GM21367 (cell line): ENCODE results near the gene BCAS1.

Experiments used
- ATAC-seq: cut with Tn5 transposase; IDR thresholded peaks from one replicate; pipeline ENCODE4 v1.9.1; 2021; ENCODE audit not compliant: unreplicated experiment

The BCAS1 gene

GRCh38 chr20:54082100-54082499, 11.7 kb upstream of the BCAS1 start:
- no peak for ATAC-seq

GRCh38 chr20:54079652-54080051, 9.3 kb upstream of the BCAS1 start:
- ATAC-seq: peak; percentile 57

GRCh38 chr20:54078296-54078984, 8.0 kb upstream of the BCAS1 start:
- ATAC-seq: peak; percentile 59

- no peak for ATAC-seq
Observed at GRCh38 chr20:54076259-54076658, 5.9 kb upstream of the BCAS1 start.

DNA sequence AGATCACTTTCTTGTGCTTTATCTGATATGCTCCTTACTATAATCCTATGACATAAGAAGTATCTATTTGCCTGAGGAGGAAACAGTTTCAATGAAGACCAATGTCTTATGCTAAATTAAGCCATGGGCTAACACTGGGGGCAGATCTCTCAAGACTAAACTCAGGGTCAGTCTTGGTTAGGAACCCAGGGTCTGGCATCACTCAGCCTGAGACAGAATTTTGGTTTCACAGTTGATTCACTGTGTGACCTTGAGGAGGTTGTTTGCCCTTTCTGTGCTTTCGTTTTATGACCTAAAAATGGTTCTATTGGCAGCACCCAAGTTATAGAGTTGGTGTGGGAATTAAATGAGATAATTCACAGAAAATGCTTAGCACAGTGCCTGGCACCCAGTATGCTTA, 4.9 kb upstream of the BCAS1 start:
- ATAC-seq: no peak

DNA sequence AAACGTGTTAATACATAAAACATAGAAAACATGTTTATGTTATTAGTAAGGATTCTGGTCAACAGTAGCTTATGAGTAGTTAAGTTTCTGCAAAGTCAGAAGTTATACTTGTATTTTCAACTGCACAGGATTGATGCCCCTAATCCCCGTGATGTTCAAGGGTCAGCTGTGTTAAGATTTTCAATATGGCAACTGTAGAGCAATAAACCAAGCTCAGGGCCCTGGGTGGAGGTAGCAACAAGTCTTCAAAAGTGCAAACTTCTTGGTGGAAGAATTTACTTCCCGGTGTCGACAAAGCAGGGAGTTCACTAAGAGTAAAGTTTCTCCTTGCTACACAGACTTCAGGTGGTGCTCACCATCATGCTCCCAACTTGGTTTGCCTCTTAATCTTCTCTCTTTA, 4.1 kb upstream of the BCAS1 start:
- ATAC-seq: no peak

- no peak for ATAC-seq
Observed at GRCh38 chr20:54073288-54073687, 2.9 kb upstream of the BCAS1 start.

- no peak for ATAC-seq
Observed at GRCh38 chr20:54069501-54069971, 858 bp downstream of the BCAS1 start.

- no peak for ATAC-seq
Observed at GRCh38 chr20:54068966-54069365, 1.4 kb downstream of the BCAS1 start.

DNA sequence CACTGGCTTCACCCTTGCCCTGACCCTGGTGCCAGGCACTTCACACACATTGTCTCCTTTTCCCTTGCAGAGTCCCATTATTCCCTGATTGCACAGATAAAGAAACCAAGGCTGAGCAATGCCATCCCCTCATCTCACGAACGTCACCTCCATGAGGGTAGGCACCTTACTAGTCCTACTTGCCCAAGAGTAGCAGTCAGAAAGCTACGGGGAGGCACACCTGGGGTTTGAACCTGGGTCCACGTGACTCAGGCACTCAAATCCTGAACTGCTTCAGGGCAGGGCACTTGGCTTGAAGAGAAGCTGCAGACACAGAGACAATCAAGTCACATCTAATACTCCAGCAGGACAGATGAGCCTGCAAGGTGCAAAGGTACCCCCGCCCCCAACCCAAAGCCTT, 1.9 kb downstream of the BCAS1 start:
- ATAC-seq: no peak

GRCh38 chr20:54067606-54068174, 2.7 kb downstream of the BCAS1 start:
- no peak for ATAC-seq

GRCh38 chr20:54065601-54066038, 4.8 kb downstream of the BCAS1 start:
- no peak for ATAC-seq

DNA sequence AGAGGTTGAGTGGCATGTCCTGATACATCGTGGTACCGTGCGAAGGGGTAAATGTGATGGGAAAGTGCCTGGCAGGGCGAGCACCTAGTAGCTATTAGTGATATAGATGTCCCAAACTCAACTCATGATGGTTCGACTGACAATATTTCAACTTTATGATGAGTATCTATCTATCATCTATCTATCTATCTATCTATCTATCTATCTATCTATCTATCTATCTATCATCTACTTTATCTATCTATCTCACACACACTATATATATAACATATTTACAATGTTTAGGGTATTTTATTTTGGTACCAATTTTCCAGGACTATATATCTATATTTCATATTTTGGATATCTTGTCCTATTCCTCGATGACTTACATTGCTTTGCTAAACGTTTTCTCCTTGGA, 5.5 kb downstream of the BCAS1 start:
- ATAC-seq: no peak

DNA sequence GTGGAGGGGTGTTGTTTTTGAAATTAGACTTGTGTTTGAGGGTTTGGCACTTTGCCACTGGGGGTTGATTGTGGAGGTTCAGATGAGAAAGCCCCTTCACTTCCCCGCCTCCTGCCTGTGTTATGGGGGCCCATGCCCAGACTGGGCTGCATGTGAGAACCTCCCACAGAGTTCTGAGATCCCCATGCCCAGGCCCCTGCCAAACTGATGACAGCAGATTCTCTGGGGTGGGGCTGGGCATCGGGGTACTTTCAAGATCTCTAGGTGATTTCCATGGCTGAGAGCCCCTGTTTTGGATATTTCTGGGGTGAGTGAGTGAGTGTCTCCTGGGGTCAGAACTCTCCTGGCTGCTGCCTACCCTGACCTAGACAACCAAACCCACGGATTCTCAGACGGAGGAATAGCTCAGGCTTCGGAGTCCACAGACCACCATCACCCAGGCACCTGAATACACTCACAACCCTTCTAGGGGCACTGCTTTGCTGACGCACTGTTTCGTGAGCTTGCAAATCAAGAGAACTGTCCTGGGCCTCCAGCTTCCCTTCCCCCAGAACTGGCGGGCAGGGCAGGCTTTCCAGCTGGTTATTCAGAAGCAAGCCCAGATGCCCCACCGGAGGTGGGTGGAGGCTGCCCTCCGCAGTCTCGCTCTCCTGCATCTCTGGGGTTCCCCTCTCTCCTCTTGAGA, 6.3 kb downstream of the BCAS1 start:
- ATAC-seq: no peak

DNA sequence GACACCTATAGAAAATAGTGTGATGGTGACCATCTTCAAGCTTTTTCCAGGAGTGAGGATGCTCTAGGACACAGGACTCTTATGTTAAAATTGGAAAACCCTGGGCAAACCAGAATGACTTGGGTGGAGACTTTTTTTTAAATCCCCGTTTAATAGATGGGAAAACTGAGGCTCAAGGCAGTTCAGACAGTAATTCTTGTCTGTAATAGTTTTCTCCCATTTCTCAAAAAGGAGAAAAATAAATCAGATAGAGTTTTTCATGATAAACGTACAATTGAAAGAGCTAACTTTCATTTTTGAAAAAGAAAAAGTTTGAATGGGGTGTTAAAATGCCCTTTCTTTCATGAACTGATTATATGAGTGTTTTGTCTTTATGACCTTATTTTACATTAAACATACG, 6.8 kb downstream of the BCAS1 start:
- no peak for ATAC-seq

- peak; percentile 45 for ATAC-seq
Observed at GRCh38 chr20:54062812-54063280, 7.5 kb downstream of the BCAS1 start.

- ATAC-seq: no peak
Observed at GRCh38 chr20:54061101-54061881, 9.1 kb downstream of the BCAS1 start.

GRCh38 chr20:54059691-54060364, 10.6 kb downstream of the BCAS1 start:
- ATAC-seq: no peak

- peak; percentile 45 for ATAC-seq
Observed at GRCh38 chr20:54058420-54059139, 11.8 kb downstream of the BCAS1 start.
